Central memory CD8-positive, alpha-beta T cell (primary cell): ENCODE results near the gene AMOT.

Source experiments
- ATAC-seq: fragments of 150-1000 bp; cut with Tn5 transposase; replicated peaks from 2 replicates; pipeline ENCODE4 v1.10.0; 2022; ENCODE audit warnings: mild to moderate bottlenecking, moderate FRiP score, moderate number of reproducible peaks; ENCODE audit not compliant: poor library complexity, severe bottlenecking; ENCODE audit errors: extremely low read depth
- DNase-seq, 2 donors: peaks; one replicate each; pipeline ENCODE4 v3.0.0; 2021; ENCODE audit warnings: low spot score in 2 of 2
- H3K27ac Mint-ChIP-seq: one replicate; pipeline ENCODE4 v1.8.0; 2022; ENCODE audit warnings: low read depth, mild to moderate bottlenecking, moderate library complexity, mixed read lengths
- H3K27me3 Mint-ChIP-seq: one replicate; pipeline ENCODE4 v1.8.0; 2022; ENCODE audit warnings: mixed read lengths
- H3K36me3 Mint-ChIP-seq: one replicate; pipeline ENCODE4 v1.8.0; 2022; ENCODE audit warnings: mild to moderate bottlenecking, moderate library complexity, mixed read lengths; ENCODE audit not compliant: insufficient read depth
- H3K4me1 Mint-ChIP-seq: one replicate; pipeline ENCODE4 v1.8.0; 2022; ENCODE audit warnings: mixed read lengths
- H3K4me3 Mint-ChIP-seq: one replicate; pipeline ENCODE4 v1.8.0; 2022; ENCODE audit warnings: mild to moderate bottlenecking, moderate library complexity, mixed read lengths
- H3K9me3 Mint-ChIP-seq: one replicate; pipeline ENCODE4 v1.8.0; 2022; ENCODE audit warnings: mixed read lengths

AMOT gene

DNA sequence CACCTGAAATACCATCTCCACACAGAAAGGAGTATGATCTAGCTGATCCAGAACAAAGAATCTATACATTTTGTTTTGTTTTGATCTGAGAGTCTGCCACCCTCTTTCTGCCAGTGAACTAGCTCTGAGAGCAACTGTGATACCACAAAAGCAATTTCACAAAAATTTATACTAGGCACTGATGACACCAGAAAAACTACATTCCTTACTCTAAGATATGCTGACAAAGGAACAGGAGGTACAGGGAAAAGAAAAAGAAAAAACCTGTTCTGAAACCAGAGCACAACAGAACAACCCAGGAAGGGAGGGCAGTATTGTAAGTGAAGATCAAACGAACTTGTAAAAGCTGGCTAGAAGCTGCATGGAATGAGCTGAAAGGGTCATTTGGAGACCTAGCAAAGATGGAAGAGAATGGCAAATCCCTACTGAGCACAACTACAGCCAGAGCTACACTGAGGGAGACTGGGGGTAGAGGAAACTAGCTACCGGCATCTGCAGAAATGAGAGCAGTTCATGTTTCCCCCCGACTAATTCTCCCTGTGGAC lies 31.9 kb downstream of the AMOT start:
- ATAC-seq (no peak), DNase-seq (no peak)
- Mint-ChIP-seq H3K27ac (no peak overlapping the region), H3K4me3 (no peak overlapping the region), H3K36me3 (peaks cover 5% of the 10 kb centered on the region), H3K4me1 (no peaks in the 10 kb centered on the region), H3K27me3 (no peaks in the 10 kb centered on the region), H3K9me3 (no peaks in the 10 kb centered on the region)

DNA sequence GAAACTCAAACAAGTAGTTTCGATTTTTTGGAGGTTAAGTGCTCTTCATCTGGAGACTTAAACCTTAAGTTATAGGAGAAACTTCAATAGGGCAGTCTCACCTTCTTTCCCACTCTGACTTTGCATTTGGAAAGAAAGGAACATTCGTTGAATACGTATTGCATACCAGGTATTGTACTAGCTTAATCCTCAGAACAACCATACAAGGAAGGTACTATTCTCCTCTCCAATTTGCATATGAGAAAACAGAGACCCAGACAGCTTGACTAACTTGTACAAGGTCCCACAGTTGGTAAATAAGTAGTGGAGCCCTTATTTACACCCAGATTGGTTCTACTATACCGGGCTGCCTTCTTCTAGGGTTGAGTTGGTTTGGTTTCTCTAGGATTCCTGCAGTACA lies 32.6 kb downstream of the AMOT start:
- peaks cover 5% of the 10 kb centered on the region for H3K36me3 Mint-ChIP-seq
- H3K4me3 Mint-ChIP-seq = no peak overlapping the region
- ATAC-seq (no peak), DNase-seq (no peak)
- H3K4me1 Mint-ChIP-seq = no peaks in the 10 kb centered on the region
- H3K9me3 Mint-ChIP-seq = no peaks in the 10 kb centered on the region
- no peak overlapping the region for H3K27ac Mint-ChIP-seq
- no peaks in the 10 kb centered on the region for H3K27me3 Mint-ChIP-seq

DNA sequence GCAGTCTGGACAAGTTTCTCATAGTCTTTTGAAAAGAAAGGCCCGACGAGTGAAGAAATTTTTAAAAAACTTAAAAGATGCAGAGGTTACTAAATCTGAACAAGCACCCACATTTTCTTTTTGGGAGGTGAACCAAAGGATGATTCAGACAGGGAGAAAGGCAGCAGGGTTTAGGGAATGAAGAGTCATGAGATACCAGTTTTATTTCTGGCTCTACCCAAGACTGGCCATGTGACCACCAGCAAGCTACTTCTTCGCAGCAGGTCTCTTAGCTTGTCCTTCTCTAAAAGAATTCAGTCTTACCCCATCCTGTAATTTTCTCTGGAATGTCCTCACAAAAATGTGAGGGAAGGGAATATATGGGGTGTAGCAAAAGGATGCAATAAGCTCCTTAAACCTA lies 37.6 kb downstream of the AMOT start:
- Mint-ChIP-seq H3K36me3 (peaks cover 2% of the 10 kb centered on the region), H3K4me3 (no peak overlapping the region), H3K27ac (no peak overlapping the region), H3K9me3 (no peaks in the 10 kb centered on the region), H3K27me3 (no peaks in the 10 kb centered on the region), H3K4me1 (no peaks in the 10 kb centered on the region)
- ATAC-seq (no peak), DNase-seq (no peak)

DNA sequence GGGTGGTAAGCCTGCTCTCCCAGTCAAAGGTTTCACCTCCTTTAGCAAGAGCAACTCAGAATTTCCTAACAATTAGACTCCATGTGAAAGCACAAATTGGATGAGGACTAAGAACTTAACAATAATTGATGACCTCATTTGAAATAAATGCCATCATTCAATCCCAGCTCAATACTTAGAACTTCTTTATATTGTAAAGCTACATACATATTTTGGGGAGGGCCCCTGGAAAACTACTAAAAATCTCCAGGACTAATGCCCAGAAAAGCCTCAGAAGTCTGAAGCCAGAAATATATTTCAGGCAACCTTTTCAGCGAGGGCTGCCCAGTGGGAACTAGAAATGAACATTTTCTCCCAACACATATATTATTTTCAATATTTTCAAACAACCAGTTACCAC lies 38.1 kb downstream of the AMOT start:
- Mint-ChIP-seq H3K4me1 (no peaks in the 10 kb centered on the region), H3K4me3 (no peak overlapping the region), H3K27ac (no peak overlapping the region), H3K9me3 (no peaks in the 10 kb centered on the region), H3K36me3 (peaks cover 2% of the 10 kb centered on the region), H3K27me3 (no peaks in the 10 kb centered on the region)
- ATAC-seq (no peak), DNase-seq (no peak)

DNA sequence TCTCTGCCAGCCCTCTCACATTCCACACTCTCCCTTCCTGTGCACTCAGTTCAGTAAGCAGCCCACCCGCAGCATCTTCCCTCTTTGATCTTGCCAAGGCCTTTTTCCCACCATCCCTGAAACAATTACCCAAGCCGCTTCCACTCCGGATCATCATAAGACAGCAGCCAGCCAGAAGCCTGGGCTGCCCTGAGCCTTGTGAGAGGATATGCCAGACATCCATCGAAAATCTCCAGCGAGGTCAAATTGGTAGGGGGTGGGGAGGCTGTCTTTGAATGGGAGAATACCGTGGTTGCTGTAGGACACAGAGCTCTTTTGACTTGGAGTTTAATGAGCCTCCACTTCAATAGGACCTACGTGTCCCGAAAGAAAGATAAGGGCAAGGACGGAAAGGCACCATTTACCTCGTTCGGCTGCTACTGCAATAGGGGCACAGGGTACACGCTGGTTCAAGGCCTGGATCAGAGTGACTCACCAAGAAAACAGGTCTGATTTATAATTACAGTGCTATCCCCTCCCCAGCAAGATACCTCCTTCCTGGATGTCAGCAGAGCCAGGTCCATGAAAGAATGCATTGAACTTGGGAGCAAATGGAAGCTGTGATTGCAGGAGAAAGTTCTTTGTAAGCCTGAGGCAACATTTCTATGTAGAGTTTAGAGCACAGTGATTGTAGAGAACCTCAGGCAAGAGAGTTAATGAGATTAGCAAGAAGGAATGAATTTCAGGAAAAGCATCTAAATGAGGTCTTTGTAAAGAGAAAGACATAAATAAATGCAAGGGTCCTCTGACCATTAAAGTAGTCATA lies 39.5 kb downstream of the AMOT start:
- no peaks in the 10 kb centered on the region for H3K9me3 Mint-ChIP-seq
- H3K4me3 Mint-ChIP-seq = no peak overlapping the region
- H3K4me1 Mint-ChIP-seq = no peaks in the 10 kb centered on the region
- ATAC-seq = no peak
- H3K36me3 Mint-ChIP-seq = peaks cover 2% of the 10 kb centered on the region
- H3K27ac Mint-ChIP-seq = no peak overlapping the region
- no peak for DNase-seq
- no peaks in the 10 kb centered on the region for H3K27me3 Mint-ChIP-seq

DNA sequence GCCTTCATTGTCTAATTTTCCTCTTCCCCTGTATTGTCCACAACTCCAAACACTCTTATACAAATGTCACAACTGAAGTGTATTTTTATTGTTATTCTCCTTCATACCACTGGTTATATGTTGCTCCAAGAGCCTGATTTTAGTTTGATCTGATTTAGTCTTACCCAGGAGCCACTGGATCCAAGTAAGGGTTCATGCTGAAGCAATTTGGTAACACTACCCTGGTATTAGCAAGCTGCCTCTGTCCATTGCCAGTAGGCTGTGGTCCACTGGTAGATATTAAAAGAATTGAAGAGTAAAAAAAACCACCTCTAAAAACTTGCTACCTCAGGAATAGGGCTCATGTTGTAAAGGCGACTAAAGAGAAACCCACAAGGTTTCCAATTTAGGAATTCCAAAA lies 41.2 kb downstream of the AMOT start:
- DNase-seq = no peak
- Mint-ChIP-seq H3K27ac (no peak overlapping the region), H3K4me1 (no peaks in the 10 kb centered on the region), H3K4me3 (no peak overlapping the region), H3K36me3 (peaks cover 4% of the 10 kb centered on the region), H3K27me3 (no peaks in the 10 kb centered on the region), H3K9me3 (no peaks in the 10 kb centered on the region)
- ATAC-seq = no peak

DNA sequence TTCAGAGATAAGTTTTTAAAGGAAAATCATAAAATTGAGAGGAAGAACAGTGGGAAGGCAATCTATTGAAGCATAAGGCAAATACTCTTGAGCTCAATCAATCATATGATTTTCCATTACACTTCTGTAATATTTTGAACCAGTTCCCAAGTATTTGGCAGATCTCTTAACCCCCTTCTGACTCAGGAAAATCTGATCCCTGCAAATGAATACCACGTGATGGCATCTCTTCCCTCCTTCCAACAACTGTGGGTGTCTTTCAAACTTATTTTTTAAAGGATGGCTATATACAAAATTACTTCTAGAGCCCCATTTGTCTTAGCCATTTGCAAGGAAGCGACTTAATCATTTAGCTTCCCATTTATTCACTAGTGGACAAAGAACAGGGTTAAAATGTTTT lies 41.9 kb downstream of the AMOT start:
- no peak for DNase-seq
- H3K4me1 Mint-ChIP-seq = no peaks in the 10 kb centered on the region

DNA sequence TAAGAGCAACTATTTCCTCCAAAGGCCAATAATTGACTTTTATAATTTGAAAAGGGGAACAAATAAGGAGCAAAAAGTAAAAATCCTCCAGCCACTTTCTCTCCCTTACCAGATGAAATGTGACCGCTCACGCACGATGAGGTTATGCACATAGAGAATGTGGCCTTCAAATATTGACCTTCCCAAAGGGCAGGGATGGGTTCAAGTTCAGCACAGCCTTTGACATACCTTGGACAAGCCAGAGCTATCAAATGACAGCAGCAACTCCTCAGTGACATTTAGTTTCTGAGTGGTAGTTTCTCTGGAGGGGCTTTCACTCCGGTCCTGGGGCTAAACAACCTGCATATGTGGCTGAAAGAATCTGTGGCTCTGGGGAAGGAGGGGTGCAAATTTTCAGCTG lies 50.7 kb downstream of the AMOT start:
- Mint-ChIP-seq H3K27ac (no peak overlapping the region), H3K9me3 (no peaks in the 10 kb centered on the region), H3K4me3 (no peak overlapping the region), H3K36me3 (no peaks in the 10 kb centered on the region), H3K27me3 (no peaks in the 10 kb centered on the region), H3K4me1 (no peaks in the 10 kb centered on the region)
- ATAC-seq = no peak
- no peak for DNase-seq

More for the DNA sequence above, 41.9 kb downstream of the AMOT start:
- no peaks in the 10 kb centered on the region for H3K27me3 Mint-ChIP-seq
- peaks cover 4% of the 10 kb centered on the region for H3K36me3 Mint-ChIP-seq
- H3K4me3 Mint-ChIP-seq = no peak overlapping the region
- no peaks in the 10 kb centered on the region for H3K9me3 Mint-ChIP-seq
- no peak overlapping the region for H3K27ac Mint-ChIP-seq
- ATAC-seq = no peak

DNA sequence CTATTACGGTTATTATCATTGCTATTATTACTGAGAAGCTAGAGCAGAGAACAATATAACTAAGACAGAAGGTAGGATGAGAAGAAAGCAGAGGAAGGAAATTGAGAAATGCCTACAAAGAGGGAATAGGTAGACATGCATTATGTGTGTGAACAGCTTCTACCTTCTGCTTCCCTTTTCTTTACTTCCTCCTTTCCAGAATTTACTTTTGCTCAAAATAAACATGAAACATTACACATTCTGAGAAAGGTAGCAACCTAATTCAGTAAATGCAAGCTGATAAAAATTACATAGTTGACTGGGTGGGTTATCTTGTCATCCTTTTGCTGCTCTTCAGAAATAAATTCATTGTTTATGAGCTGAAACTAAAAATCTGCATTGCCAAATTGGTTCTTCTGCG lies 54.6 kb downstream of the AMOT start:
- no peak overlapping the region for H3K4me3 Mint-ChIP-seq
- no peak for ATAC-seq
- H3K27me3 Mint-ChIP-seq = no peaks in the 10 kb centered on the region
- no peaks in the 10 kb centered on the region for H3K36me3 Mint-ChIP-seq
- DNase-seq = no peak
- no peaks in the 10 kb centered on the region for H3K9me3 Mint-ChIP-seq
- H3K4me1 Mint-ChIP-seq = no peaks in the 10 kb centered on the region
- no peak overlapping the region for H3K27ac Mint-ChIP-seq

DNA sequence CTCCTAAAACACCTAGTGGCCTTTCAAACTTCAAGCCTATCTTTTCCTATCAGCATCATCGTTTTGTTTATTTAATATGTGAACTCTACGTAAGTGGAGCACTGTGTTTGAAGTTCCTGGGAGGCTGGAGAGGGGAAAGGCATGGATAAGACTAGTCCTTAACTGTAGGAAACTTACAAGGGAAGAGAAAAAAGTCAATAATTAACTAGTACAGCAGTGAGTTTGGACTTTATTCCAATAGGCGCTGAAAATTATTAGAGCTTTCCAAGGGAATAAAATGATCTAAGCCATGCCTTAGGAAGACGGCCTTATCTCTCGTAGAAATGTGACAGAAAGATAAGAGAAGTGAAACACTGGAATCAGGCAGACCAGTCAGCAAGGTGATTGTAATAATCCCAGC lies 55.3 kb downstream of the AMOT start:
- Mint-ChIP-seq H3K4me1 (no peaks in the 10 kb centered on the region), H3K9me3 (no peaks in the 10 kb centered on the region), H3K4me3 (no peak overlapping the region), H3K27me3 (no peaks in the 10 kb centered on the region), H3K27ac (no peak overlapping the region), H3K36me3 (no peaks in the 10 kb centered on the region)
- ATAC-seq = no peak
- DNase-seq = no peak

DNA sequence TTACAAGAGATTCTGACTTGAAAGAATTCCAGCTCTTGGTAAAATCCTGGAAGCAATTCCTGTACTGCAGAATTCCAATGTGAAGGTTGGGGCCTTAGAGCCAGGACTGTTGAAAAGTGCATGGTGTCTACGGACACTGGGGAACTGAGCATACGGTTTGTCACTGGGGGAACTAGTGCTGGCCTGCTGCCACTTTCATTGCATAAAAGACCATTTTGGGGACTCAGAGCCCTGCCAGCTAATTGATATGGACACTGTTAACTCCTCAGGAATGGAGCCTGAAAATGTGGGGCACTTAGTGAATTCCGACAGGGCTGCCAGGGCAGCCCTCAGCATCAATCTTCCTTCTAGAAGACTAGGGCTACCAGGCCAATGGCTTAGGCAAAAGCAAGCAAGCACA lies 55.9 kb downstream of the AMOT start:
- no peaks in the 10 kb centered on the region for H3K9me3 Mint-ChIP-seq
- H3K36me3 Mint-ChIP-seq = no peaks in the 10 kb centered on the region
- ATAC-seq = no peak

DNA sequence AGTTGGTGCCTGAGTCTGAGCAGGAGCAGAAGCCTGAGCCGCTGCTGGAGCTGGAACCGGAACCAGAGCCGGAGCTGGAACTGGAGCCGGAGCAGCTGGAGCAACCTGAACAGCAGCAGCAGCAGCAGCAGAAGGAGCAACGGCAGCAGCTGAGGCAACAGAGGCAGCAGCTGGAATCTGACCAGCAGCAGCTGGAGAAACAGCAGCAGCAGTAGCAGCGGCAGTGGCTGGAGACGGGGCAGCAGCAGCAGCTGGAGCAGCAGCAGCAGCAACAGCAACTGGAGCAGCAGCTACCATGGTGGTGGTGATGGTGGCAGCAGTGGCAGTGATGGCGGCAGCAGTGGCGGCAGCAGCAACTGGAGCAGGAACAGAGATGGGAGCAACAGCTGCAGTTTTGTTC lies 61.5 kb downstream of the AMOT start:
- Mint-ChIP-seq H3K27me3 (no peaks in the 10 kb centered on the region), H3K4me1 (no peaks in the 10 kb centered on the region), H3K27ac (no peak overlapping the region), H3K4me3 (no peak overlapping the region), H3K9me3 (no peaks in the 10 kb centered on the region), H3K36me3 (peaks cover 3% of the 10 kb centered on the region)
- no peak for ATAC-seq
- no peak for DNase-seq

More for the DNA sequence above, 55.9 kb downstream of the AMOT start:
- Mint-ChIP-seq H3K4me1 (no peaks in the 10 kb centered on the region), H3K4me3 (no peak overlapping the region), H3K27me3 (no peaks in the 10 kb centered on the region), H3K27ac (no peak overlapping the region)
- no peak for DNase-seq

DNA sequence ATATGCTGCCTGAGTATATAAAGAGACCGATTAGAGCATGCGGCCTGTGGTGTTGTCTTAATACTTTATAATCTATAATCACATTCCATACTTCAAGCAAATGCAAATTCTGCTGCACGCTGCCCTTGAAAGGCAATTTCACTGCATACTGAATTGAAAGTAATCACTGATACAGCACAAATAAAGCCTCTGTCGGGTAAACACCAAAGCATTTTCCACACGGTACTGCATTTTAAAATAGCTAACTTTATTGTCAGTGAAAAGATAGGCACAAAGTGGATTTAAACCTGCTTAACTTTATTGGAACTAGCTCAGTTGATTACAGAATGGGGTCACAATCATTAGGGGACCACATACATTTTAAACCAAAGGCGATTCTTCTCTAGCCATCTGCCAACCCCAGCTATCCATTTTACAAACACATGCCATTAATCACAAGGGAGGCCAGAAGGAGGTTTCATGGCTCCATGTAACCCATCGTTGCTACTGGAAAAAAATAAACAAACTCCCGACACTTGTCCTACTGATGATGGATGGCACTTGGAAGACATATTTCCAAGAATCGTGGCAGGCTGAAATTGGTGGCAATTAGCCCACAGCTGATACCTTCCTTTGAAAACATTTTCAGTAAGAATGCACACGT lies 65.9 kb downstream of the AMOT start:
- no peak for ATAC-seq
- DNase-seq = no peak
- Mint-ChIP-seq H3K9me3 (no peaks in the 10 kb centered on the region), H3K36me3 (peaks cover 3% of the 10 kb centered on the region), H3K27ac (no peak overlapping the region), H3K4me3 (no peak overlapping the region), H3K27me3 (no peaks in the 10 kb centered on the region), H3K4me1 (no peaks in the 10 kb centered on the region)
